Calu3 (cell line): ENCODE results near the gene C19orf73. TPM values are rescaled to one million over a fixed set of nuclear protein-coding genes. Genes with fewer than 3 reads are reported as not detected.

Experiments used
- BruUV-seq: library from RNA; stranded (reverse); fragments of 400-500 nt; replicated peaks from 2 replicates; lab custom pipeline; 2021; lab: Mats Ljungman, UMichigan
- CTCF ChIA-PET: fragments of 300-600 bp; sonication (Branson Sonifier 250); formaldehyde crosslinking; loops from one replicate; lab custom pipeline; 2022; ENCODE audit warnings: antibody characterized with exemption; lab: Charles Lee
- DNase-seq: peaks from one replicate; pipeline ENCODE4 v3.0.0; 2022
- H3K27ac Mint-ChIP-seq: one replicate; pipeline ENCODE4 v1.8.0; 2022; ENCODE audit warnings: mixed read lengths; ENCODE audit not compliant: unreplicated experiment
- H3K27me3 Mint-ChIP-seq: one replicate; pipeline ENCODE4 v1.8.0; 2022; ENCODE audit warnings: mixed read lengths; ENCODE audit not compliant: unreplicated experiment
- H3K36me3 Mint-ChIP-seq: one replicate; pipeline ENCODE4 v1.8.0; 2022; ENCODE audit warnings: mild to moderate bottlenecking, moderate library complexity, mixed read lengths; ENCODE audit not compliant: insufficient read depth, unreplicated experiment
- H3K4me1 Mint-ChIP-seq: one replicate; pipeline ENCODE4 v1.8.0; 2022; ENCODE audit warnings: mild to moderate bottlenecking, low read depth, mixed read lengths; ENCODE audit not compliant: unreplicated experiment
- H3K4me3 Mint-ChIP-seq: one replicate; pipeline ENCODE4 v1.8.0; 2022; ENCODE audit warnings: mild to moderate bottlenecking, low read depth, moderate library complexity, mixed read lengths; ENCODE audit not compliant: unreplicated experiment
- H3K9me3 Mint-ChIP-seq: one replicate; pipeline ENCODE4 v1.8.0; 2022; ENCODE audit warnings: low read depth, mixed read lengths; ENCODE audit not compliant: unreplicated experiment
- CTCF ChIP-seq: fragments of 200-600 bp; IDR thresholded peaks from one replicate; pipeline ENCODE4 v1.8.0; 2022; ENCODE audit warnings: antibody characterized with exemption; ENCODE audit not compliant: unreplicated experiment
- intact Hi-C: fragments of 100-400 bp; cut with micrococcal nuclease; formaldehyde crosslinking; loops from one replicate; pipeline ENCODE4 v1.10.0; 2022; ENCODE audit not compliant: unreplicated experiment
- total RNA-seq: library from RNA; stranded (reverse); gene quantifications from 2 replicates; pipeline ENCODE4 v1.2.3, GENCODE V29; 2022

Gene C19orf73
- total RNA-seq, 1 experiment from 2014 or later = 1.9 TPM

- CTCF ChIA-PET = interaction anchor here (0.5 kb wide), 1 partner anchor 107 kb away, joined by 6 read pairs; no protein-coding TSS in a partner anchor
- H3K4me3 Mint-ChIP-seq = peak overlapping the region; percentile 92
- H3K4me1 Mint-ChIP-seq = peaks cover 30% of the 10 kb centered on the region
- no peaks in the 10 kb centered on the region for H3K27me3 Mint-ChIP-seq
- no peak for DNase-seq
- peaks cover 63% of the 10 kb centered on the region for H3K36me3 Mint-ChIP-seq
- no peak for TF ChIP-seq CTCF
- intact Hi-C loops = no loop called here
- BruUV-seq = no TSS peak
- no peaks in the 10 kb centered on the region for H3K9me3 Mint-ChIP-seq
- peak overlapping the region; percentile 93 for H3K27ac Mint-ChIP-seq
Observed at GRCh38 chr19:49085868-49086232, 33.1 kb downstream of the C19orf73 start.

GRCh38 chr19:49085020-49085867, 33.7 kb downstream of the C19orf73 start, which contains the start of gene SNRNP70:
Gene SNRNP70 (plus strand): TSS chr19:49085451. CDS start chr19:49086415, 964 bp downstream.
- H3K4me3 Mint-ChIP-seq = peak within 1 kb of the TSS; percentile 92
- peaks cover 30% of the 10 kb centered on the region for H3K4me1 Mint-ChIP-seq
- no TSS peak for BruUV-seq
- no peaks in the 10 kb centered on the region for H3K27me3 Mint-ChIP-seq
- CTCF ChIA-PET = no interaction called here
- peak within 1 kb of the TSS; percentile 93 for H3K27ac Mint-ChIP-seq
- intact Hi-C loops = no loop called here
- no peak for TF ChIP-seq CTCF
- peaks cover 57% of the 10 kb centered on the region for H3K36me3 Mint-ChIP-seq
- peak; percentile 100 for DNase-seq
- no peaks in the 10 kb centered on the region for H3K9me3 Mint-ChIP-seq

GRCh38 chr19:49084206-49085019, 34.5 kb downstream of the C19orf73 start:
- Mint-ChIP-seq H3K4me3 (peak overlapping the region; percentile 92), H3K36me3 (peaks cover 49% of the 10 kb centered on the region), H3K9me3 (no peaks in the 10 kb centered on the region), H3K27me3 (no peaks in the 10 kb centered on the region), H3K4me1 (peaks cover 30% of the 10 kb centered on the region), H3K27ac (peak overlapping the region; percentile 93)
- no peak for TF ChIP-seq CTCF
- CTCF ChIA-PET = no interaction called here
- no TSS peak for BruUV-seq
- DNase-seq = no peak
- intact Hi-C loops = no loop called here

GRCh38 chr19:49081273-49081672, 37.7 kb downstream of the C19orf73 start:
- TF ChIP-seq CTCF = no peak
- no TSS peak for BruUV-seq
- DNase-seq = no peak
- no peak overlapping the region for H3K4me3 Mint-ChIP-seq
- intact Hi-C loops = no loop called here
- no peak overlapping the region for H3K27ac Mint-ChIP-seq
- H3K36me3 Mint-ChIP-seq = peaks cover 17% of the 10 kb centered on the region
- CTCF ChIA-PET = no interaction called here
- H3K9me3 Mint-ChIP-seq = no peaks in the 10 kb centered on the region
- H3K27me3 Mint-ChIP-seq = no peaks in the 10 kb centered on the region
- peaks cover 13% of the 10 kb centered on the region for H3K4me1 Mint-ChIP-seq
